Stimulated activated CD4-positive, alpha-beta T cell treated with anti-CD3 and anti-CD28 coated beads, Interleukin-12 subunit alpha, Interleukin-12 subunit beta, amount 100 ng/mL, for 4 hours (primary cell): ENCODE results near the gene ST6GALNAC1.
"Not testable (repeated sequence)": the region's sequence is repeated elsewhere in the genome, so short reads cannot be mapped to it uniquely, and the experiment has no call there.

ENCODE experiments used
- DNase-seq: peaks from one replicate; pipeline ENCODE4 v3.0.0-alpha.2; 2020

ST6GALNAC1 gene

GRCh38 chr17:76611080-76611749 is 32.3 kb downstream of the ST6GALNAC1 start:
- not testable (repeated sequence) for DNase-seq

GRCh38 chr17:76606685-76607084 is 36.9 kb downstream of the ST6GALNAC1 start:
- DNase-seq, result not testable (repeated sequence)

DNA sequence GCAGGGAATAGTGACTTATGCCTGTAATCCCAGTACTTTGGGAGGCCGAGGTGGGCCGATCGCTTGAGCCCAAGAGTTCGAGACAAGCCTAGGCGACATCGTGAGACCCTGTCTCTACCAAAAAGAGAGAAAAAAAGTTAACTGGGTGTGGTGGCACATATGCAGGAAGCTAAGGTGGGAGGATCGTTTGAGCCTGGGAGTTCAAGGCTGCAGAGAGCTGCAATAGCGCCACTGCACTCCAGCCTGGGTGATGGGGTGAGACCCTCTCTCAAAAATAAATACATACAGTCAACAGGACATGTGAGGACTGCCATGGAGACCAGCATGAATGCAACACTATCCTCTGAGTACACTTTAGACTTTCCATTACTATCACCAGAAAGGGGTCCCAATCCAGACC is 42.5 kb downstream of the ST6GALNAC1 start:
- no peak for DNase-seq

GRCh38 chr17:76599694-76600460 is 43.7 kb downstream of the ST6GALNAC1 start:
- DNase-seq, result no peak

- no peak for DNase-seq
These were observed 45.5 kb downstream of the ST6GALNAC1 start for GRCh38 chr17:76598004-76598439.

- no peak for DNase-seq
These were observed 46.2 kb downstream of the ST6GALNAC1 start for GRCh38 chr17:76597156-76598003.

DNA sequence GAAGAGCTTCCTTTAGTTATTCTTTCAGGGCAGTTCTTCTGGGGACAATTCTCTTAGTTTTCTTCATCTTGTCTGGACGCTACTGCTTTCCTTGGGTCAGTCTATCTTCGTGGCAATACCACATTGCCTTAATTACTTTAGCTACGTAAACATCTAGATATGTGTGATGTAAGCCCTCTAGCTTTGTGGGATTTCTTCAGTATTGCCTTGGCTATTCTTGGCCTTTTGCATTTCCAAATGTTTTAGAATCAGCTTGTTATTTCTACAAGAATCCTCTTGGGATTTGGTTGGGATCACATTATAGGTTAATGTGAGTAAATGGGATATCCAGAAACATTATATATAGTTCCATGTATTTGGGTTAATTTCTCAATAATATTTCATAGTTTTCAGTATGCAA is 48.9 kb downstream of the ST6GALNAC1 start:
- DNase-seq, result no peak

GRCh38 chr17:76593959-76594358 is 49.6 kb downstream of the ST6GALNAC1 start:
- no peak for DNase-seq

GRCh38 chr17:76593384-76593826 is 50.2 kb downstream of the ST6GALNAC1 start:
- DNase-seq, result no peak

- no peak for DNase-seq
These were observed 55.4 kb downstream of the ST6GALNAC1 start for GRCh38 chr17:76588182-76588581.

DNA sequence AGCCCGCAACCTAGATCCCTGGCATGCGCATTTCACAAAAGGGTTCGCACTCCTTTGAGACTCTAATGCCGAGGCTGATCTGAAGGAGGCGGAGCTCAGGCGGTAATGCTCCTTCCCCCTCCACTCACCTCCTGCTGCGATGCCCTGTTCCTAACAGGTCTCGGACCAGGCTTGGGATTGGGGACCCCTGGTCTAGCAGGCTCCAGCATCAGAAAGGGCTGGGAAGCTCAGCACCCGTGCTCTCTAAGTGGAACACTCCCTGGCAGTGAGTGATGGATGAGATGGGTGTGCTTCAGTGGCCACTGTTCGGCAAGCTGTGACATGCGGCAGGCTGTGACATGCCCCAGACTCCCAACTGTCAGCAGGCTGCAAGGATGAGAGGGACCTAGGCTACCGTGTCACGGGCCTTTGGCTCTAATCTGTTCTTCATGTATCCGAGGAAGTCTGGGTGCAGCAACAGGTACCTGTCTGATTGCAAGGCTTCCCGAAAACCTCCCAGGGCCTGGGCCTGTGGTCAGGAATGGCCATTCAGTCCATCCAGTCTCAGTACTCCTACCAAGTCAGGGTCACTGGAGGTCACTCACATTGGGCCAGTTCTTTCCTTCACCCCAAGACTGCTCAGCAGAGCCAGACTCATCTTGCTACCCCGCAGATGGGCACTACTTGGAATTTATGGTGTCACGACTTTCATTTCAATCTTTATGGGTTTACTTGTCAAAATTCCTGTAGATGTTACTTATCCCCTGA is 56.6 kb downstream of the ST6GALNAC1 start:
- DNase-seq, result no peak

GRCh38 chr17:76585649-76586593 is 57.6 kb downstream of the ST6GALNAC1 start, which contains the start of gene ST6GALNAC2:
Gene ST6GALNAC2 (minus strand): TSS chr17:76585860. CDS start chr17:76585808, 52 bp downstream.
- DNase-seq, result no peak

- DNase-seq, result no peak
These were observed 58.4 kb downstream of the ST6GALNAC1 start for GRCh38 chr17:76585033-76585648.

DNA sequence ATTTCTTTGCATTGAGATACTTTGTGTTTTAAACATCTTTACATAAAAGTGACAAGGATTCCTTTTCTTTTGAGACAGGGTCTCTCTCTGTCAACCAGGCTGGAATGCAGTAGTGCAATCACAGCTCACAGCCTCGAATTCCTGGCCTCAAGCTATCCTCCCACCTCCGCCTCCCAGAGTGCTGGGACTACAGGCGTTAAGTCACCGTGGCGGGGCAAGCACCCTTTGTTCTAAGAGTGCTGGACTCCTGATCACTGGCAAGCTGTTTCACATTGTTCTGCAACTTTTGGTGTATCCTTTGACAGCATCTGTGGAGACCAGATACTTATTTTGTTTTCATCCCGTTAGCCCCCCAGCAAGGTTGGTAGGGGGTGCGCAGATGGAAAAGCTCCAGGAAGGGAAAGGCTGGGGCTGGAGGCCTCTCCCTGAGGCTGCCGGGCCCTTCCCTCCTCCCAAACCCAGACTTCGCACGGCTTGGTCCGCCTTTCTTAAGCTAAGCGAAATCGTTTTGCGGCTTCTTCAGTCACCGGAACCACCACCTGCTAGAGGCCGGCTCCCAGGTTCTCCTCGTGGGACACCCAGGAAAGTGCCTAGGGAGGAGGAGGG is 59.0 kb downstream of the ST6GALNAC1 start:
- DNase-seq, result no peak

GRCh38 chr17:76582660-76583059 is 60.9 kb downstream of the ST6GALNAC1 start:
- DNase-seq, result no peak

DNA sequence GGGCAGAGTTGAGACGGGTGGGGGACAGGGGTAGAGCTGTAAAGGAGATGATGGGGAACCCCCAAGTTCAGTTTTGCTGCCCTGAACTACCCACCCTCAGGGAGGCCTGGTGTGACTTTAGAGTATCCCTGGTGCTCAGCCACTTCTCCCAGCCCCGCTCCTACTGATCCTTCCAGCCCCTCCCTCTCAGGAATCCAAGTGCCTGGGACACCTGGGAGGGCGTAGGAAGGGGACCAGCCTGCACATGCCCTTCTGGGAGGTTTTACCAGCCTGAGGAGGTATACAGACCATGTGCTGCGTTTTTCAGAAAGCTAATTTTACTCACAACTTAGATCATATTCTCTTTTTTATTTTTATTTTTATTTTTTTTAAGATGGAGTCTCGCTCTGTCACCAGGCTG is 62.0 kb downstream of the ST6GALNAC1 start:
- no peak for DNase-seq

DNA sequence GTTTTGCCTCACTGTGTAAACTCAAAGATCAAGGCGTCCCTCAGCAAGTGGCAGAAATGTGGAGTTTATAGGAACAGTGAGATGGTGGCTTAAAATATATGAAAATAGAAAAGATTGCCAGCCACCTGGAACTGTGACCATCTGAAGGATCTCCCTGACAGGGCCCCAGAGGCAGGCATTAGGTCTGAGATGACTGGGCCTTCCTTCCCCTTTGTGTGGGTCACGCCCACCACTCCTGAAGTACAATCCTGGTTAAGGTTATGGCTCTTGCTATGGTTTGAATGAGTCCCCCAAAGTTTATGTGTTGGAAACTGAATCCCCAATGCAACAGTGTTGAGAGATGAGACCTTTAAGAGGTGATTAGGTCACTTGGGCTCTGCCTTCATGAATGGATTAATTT is 64.3 kb downstream of the ST6GALNAC1 start:
- DNase-seq, result no peak

DNA sequence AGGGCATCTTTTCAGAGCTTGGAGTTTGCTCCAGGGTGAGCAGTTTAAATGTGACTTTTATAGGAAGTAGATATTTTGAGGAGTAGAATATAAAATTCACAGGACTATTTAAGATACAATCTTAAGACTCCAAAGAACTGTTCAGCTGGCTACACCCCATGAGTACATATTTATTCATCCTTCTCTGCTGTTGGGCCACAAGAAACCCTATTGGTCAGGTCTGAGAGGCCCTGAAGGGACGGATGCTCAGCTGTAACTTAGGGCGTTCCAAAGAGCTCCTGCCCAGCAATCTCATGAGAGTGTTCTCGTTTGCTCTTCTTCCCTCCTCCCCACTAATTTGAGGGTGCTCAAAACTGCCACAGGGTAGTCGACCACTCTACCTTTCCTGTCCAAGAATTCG is 65.2 kb downstream of the ST6GALNAC1 start:
- DNase-seq, result no peak

DNA sequence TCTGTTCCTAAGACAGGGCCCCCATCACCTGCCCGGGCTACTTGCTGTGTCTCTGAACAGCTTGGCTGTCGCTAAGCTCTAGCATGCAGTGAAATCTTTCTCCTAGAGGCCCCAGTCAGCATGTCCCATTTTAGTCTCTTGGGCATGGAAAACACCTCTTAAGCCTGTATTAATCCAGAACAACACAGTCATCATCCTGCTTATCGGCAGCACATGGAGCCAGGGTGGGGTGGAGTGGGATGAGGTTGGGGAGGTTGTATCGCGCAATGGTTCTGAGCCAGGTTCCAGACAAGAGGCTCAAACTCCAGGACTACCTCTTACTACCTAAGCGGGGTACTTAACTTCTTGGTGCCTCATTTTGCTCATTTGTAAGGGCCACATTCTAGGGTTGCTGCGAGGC is 65.7 kb downstream of the ST6GALNAC1 start:
- no peak for DNase-seq

GRCh38 chr17:76576189-76576588 is 67.4 kb downstream of the ST6GALNAC1 start:
- no peak for DNase-seq
